CD4-positive, alpha-beta T cell treated with Interleukin-4 for 1 hour (primary cell): ENCODE results near the gene ZFPM1.
A peak's percentile ranks its signal among the peaks of the same experiment; 100 is the strongest.

Source experiments
- DNase-seq, 2 donors: peaks; one replicate each; pipeline ENCODE4 v3.0.0-alpha.2; 2020 to 2022

Gene ZFPM1

DNA sequence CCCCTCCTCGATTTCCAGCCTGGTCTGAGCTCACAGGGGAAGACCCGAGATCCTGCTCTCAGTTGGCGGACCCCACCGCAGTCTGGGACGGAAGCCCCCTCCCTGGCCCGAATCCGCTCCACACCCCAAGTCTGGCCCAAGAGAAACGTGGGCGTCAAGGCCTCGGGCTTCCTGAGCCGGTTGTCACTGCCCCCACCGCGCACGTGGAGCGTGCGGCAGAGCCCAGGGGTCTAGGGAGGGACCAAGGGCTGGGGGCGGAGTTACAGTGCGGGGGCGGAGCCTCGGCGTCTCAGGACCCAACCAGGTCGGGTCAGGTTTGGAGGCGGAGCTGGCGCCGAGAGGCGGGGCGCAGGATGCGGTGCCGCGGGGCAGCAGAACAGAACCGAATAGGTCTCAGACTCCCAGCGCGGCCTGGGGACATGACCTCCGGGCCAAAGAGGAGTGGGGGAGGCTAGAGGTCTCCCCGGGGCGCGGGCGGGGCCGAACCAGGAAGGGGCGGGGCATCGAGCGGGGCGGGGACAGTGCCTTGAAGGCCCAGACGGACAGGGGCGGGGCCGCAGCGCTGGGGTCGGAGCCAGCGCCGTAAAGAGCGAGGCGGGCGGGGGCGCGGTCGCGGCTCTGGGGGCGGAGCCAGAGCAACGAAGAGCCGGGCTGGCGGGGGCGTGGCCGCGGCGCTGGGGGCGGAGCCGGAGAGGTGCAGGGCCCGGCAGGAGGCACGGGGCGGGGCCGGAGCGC is 431 bp upstream of the ZFPM1 start:
- DNase-seq, result peak; percentile 98

DNA sequence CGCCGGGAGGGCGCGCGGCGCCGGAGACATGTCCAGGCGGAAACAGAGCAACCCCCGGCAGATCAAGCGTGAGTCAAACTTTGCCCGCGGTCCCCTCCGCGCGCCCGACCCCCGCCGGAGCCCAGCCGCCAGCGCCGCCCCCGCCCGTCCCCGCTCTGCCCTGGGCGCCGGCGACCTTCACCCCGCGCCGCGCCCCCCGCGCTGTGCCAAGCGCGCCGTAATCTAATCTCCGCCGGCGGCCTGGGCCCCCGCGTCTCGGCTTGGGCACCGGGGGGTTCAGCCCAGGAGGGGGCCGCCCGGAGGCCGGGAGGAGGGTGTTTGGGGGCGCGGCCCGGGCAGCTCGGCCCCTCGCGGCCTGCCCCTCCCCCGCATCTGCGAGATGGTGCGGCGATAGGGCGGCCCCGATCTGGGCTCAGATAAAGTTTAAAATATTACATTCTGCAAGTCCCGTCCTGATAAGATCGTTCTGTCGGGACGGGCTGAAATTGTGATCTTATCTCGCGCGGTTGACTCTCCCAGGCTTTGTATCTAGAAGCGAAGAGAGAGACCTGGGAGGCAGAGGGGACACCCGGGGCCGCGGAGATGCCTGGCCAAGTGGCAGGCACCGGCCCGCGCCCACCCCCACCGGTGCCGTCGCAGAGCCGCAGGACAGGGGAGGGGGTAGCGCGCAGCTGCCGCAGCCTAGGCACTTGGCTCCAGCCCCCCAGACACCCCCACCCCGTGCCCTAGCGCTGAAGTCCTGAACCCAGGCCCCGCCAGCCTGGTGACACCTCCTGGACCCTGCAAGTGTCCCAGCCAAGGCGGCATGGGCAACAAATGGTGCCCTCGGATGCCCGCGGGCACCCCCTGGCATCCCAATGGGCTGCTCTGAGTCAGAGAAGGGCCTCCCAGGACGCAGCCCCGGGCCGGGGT is 787 bp downstream of the ZFPM1 start:
- DNase-seq, result peak in 1 of 2 donors; percentile 44

DNA sequence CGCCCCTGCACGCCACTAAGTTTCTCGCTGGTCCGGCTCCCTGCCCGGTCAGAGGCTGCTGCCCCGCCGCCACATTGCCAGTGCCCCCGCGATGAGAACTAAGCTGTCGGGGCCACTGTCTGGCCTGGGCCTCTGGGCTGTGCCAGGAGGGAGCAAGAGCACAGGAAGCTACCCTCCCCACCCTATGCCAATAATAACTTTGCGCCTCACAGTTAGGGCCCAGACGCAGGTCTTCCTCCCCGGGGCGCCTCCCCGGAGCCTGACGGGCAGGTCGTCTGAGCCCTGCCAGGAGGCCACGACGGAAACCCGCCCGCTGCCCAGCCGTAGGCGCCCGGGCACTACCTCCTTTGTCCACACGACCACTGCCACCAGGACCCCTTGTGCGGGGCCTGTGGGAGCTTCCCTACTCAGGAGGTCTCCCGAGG is 1.5 kb downstream of the ZFPM1 start:
- peak; percentile 43 to 57 for DNase-seq

DNA sequence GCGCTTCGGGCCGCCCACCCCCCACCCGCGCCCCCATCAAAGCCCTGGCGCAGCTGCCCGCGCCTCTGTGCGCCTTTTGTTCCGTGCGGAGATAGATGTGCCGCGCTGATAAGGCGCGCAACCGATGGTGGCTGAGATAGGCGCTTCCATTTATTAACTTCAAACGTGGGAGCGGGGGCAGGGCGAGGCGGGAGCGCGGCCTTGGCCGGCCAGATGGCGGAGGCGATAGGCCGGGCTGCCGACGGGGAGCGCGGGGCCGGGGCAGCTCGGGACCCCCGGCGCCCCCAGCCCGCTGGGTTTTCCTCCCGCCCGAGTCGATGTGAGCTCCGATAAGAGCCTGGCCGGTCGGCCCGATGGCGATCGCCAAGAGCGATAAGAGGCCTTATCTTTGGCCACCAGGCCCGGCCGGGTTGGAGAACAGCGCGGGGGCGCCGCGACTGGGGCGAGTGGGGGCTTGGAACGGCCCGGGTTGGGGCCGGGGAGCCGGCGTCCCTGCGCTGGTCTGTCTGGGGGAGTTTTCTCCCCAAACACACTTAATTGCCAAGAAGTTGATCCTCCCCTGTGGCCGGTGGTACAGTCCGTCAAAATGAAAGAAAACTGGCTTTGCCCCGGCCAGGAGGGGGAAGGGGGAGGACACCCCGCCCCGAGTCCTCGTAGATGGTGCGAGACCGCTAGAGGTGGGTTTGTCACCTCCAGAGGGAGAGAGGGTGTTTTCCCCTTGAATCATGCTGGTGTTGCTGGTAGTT is 2.7 kb downstream of the ZFPM1 start:
- DNase-seq, result peak; percentile 87 to 91

DNA sequence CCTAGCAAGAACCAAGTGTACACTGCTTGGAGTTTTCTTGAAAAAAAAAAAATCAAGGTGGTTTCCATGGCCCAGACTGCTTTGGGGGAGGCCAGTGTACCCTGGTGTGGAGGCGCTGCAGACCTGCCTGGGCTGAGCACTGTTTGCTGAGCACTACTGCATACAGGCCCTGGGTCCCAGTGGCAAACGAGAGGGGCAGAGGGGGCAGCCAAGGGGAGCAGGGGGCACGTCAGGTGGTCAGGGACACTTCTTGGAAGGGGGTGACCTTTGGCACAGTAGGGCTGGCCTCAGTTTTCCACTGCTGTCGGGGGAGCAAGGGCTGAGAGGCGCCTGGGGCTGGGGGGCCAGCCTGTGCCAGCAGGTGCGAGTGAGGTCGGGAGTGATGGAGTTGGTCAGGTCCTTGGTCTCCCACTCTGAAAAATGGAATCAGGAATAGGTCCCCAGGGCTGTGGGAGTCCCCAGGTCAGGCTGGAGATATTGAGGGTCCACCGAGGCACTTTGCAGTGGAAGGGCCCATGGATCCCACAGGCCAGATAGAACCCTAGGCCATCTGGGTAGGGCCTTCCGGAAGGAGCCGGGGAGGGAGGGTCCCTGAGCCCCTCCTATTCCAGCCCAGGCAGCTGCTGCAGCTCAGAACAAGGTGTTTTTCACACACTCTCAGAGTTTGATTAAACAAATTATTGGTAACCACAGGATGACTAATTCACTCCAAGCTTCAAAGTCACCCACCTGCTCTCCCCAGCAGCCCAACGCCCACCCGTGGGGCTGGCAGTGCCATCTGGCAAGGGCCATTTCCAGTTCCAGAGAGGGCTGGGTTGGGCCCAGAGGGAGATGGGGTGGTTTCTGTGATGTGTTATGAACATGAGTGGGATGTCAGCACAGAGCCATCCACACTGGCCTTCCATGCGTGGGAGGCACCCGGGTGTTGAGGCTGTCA is 3.5 kb downstream of the ZFPM1 start:
- DNase-seq, result peak; percentile 37 to 55

DNA sequence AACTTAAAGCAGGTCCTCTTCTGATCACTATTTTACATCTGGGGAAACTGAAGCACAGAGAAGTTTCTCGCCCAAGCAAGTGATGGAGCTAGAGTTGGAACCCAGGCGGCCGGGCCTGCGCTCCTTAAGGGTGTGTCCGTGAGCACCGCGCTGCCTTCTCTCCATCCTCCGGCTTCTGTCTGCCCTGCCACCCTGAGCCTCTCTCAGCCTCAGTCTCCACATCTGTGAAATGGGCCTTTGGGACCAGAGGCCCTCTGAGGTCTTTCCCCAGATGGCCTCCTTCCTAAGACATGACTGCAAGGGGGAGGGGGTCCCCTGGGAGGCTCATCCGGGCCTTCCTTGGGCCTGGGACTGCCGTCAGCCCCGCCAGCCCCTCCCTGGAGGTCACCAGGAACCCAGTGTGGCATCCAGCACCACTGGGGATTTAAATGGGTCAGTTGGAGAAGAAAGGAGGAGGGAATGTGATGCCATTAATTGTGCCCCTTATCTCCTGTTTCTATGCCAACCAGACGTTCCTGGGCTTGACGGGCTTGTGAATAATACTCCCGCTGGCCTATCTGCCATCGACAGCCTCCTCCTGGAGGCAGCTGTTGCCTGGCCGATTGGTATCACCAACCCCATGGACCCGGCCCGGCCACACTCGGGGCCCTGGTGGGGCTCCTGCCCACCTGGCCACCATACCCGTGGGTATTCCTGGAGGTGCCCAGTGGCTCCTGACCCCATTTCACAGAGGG is 5.1 kb downstream of the ZFPM1 start:
- DNase-seq, result no peak

DNA sequence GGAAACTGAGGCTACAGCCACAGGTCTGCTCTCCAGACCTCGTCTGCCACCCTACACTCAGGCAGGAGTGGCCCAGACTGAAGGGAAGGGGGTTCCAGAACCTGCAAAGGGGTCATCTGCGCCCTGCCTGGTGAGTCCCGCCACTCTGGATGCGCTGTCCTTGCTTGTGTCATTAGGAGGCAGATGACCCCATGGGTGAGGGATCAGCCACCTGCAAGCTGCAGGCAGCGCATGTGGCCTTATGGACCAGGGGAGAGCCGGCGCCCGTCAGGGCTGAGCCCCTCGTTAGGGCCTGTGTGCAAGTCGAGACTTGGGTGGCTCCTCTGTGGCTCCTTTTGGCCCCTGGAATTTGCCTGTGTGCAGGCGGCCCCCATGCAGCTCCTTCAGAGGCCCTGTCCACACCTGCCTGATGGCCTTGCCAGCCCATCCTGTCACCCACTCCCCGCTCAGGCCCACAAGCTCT is 5.7 kb downstream of the ZFPM1 start:
- no peak for DNase-seq

DNA sequence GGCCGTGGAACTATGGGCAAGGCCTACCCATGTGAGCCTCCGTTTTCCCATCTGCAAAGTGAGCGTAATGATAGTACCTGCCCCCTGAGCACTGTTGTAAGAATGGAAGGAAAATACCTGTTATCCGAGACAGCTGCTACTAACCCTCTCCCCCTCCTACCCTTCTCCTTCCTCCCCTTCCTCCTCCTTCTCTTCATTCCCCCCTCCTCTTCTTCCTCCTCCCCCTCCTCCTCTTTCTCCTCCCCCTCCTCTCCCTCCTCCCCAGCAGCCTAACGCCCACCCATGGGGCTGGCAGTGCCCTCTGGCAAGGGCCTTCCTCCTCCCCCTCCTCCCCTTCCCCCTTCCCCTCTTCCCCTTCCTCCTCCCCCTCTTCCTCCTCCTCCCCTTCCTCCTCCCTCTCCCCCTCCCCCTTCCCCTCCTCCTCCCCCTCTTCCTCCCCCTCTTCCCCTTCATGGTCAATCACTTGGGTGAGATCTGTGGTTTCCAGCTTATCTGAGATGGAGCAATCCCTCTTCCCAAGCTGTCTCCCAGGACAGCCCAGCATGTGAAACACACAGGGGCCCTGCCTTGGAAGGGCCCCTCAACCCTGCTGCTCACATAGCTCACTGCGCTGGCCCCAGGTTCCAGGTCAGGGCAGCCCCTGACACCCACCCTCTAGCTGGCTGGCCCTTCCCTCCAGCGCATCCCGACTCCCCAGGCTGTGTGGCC is 6.4 kb downstream of the ZFPM1 start:
- DNase-seq, result no peak

DNA sequence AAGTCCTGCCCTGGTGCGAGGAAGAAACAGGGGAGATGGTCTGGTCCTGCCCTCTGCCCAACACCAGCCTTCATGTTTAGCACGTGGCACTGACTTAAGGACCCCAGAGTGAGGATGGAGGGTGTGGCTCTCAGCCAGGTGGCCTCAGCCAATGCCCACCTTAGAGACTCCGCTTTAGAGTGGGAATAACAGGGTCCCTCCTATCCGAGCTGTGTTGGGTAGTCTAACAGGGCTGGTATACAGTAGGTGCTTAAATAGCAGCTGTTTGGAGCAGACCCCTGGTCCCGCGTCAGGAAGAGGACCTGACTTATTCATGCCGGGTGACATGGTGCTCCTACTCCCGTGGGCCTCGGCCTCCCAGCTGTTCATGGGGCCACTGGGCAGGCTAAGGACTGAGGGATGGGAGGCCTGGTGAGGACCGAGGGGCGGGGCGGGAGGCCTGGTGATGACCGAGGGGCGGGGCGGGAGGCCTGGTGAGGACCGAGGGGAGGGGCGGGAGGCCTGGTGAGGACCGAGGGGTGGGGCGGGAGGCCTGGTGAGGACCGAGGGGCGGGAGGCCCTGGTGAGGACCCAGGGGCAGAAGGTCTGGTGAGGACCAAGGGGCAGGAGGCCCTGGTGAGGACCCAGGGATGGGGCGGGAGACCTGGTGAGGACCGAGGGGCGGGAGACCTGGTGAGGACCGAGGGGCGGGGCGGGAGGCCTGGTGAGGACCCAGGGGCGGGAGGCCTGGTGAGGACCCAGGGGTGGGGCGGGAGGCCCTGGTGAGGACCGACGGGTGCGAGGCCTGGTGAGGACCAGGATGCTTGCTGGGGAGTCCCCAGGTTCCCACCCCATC is 7.6 kb downstream of the ZFPM1 start:
- DNase-seq, result no peak

DNA sequence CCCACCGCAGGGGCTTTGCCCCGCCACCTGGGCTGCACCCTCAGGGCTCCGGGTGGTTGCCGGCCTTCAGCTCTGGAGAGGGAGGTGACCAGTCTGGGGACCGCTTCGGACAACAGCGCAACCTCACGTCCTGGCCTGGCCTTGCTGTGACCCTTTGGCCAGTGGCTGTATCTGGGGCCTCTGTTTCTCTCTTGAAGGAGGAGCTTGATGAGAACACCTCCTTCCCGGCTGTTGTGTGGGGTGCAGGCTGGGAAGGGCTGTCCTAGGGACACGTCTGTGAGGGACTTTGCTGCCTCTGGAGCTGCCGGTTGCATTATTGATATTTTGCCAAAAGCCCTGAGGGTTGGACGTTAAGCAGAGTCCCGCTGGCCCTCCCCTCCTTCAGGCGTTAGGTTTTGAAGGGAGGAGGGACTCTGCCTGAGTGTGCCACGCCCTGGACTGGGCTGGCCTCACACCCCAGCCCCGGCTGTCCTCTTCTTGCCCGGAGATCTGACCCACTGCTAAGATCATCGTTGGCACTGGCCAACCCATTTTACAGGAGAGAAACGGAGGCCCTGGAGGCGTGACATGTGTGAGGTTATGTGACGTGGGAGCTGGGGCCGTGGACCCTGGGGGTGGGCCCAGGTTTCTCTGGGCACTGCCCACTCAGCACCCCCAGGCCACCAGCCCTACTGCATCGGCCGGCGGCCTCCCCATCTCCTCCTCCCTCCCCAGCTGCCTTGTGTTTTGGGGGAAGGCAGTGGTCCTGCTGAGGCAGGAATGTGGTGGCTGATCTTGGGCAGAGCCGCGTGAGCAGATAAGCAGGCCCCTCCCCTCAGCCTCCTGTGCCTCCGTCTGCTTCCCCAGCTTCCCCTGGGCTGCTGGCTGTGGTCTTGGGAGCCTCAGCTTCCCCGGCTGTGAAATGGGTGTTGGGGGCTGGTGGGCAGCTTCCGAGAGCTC is 8.5 kb downstream of the ZFPM1 start:
- no peak for DNase-seq

DNA sequence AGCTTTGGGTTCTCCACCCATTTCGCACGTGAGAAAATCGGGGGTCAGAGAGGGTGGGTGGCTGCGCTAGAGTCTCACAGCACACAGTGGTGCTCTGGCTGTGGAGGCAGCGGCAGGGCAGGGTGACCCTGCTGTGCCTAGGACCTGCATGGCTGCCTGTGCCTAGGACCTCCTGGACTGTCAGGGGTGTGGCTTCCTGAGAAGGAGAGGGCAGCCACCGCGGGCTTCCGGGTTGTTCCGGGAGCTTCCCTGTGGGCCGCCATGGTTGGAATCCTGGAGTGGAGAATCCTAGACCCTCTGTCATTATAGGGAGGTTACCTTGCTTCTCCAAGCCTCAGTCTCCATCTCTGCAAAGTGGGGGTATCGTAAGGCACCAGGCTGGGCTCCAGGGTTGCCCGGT is 9.3 kb downstream of the ZFPM1 start:
- DNase-seq, result no peak

DNA sequence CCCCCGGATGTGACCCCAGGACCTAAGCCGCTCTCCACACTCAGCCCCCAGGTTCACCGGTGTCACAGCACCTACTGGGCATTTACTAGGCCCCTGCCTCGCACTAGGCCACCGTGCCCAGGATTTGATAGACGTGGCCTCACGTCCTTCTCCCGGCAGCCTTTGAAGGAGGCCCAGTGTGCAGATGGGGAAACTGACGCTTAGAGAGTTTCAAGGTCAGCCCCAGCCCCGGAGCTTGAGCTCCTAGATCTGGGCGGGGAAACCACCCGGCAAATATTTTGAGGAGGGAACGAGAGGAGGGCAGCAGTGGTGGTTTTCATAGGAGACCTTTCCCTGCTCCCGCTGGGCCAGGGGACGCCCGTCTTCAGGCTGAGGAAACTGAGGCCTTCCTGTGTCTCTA is 10.3 kb downstream of the ZFPM1 start:
- DNase-seq, result no peak

DNA sequence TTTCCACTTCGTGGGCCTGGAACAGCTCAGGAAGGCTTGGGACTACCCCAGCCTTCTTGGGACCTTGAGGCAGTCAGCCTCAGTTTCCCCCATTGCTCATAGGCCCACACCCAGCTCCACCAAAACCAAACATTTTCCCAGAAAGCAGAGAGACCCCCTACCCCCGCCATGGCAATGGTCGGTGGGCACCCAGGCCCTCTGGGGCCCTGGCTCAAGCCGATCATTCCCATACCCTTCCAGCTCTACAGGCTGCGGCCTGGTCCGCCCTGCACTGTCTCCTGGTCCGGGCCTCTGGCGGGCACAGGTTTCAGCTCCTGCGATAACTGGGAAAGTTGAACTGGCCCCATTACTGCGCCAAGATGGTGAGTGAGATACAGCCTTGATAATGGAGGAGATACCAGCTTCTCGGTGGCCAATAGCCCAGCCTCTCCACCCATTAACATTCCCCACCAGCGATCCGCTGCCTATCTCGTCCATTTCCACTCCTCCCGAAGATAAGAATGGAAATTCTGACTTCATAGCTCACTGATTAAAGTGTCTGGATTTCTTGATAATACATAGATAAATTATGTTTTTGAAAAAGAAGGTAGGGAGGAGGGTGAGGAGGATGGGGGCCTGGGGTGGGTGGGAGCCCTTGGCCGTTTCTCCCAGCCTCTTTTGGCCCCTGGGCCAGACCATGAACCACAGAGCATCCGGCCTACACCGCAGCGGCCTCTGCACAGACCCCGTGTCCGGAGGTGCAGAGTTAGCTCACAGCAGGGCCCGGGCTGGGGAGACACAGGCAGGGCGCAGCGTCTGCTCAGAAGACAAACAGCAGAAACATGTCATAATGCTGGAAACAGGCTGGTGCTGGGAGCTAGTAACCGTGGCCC is 11.6 kb downstream of the ZFPM1 start:
- no peak for DNase-seq

DNA sequence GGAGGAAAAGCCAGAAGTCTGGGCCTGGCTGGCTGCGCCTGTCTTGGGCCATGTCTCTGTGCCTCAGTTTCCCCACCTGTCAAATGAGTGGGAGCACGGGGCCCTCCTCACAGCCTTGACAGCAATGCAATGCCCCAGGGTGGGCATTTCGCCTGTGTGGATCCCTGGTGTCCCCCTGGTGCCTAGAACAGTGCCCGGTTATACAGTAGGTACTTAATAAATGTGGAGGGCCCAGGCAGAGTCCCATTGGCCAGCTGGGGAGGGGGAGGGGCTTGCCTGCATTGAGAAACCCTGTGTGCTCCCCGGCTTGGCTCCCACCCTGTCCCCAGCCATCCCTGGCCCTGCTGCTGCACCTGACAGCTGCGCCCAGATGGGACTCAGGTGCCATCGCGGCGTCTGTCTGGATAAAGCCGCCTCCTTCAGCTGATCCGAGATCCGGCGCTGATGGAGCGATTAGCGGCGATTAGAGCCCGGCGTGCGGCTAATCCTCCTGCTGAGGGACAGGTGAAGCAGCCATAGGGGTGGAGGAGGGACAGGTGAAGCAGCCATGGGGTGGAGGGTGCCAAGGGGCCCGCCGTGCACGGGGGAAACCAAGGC is 12.4 kb downstream of the ZFPM1 start:
- no peak for DNase-seq

DNA sequence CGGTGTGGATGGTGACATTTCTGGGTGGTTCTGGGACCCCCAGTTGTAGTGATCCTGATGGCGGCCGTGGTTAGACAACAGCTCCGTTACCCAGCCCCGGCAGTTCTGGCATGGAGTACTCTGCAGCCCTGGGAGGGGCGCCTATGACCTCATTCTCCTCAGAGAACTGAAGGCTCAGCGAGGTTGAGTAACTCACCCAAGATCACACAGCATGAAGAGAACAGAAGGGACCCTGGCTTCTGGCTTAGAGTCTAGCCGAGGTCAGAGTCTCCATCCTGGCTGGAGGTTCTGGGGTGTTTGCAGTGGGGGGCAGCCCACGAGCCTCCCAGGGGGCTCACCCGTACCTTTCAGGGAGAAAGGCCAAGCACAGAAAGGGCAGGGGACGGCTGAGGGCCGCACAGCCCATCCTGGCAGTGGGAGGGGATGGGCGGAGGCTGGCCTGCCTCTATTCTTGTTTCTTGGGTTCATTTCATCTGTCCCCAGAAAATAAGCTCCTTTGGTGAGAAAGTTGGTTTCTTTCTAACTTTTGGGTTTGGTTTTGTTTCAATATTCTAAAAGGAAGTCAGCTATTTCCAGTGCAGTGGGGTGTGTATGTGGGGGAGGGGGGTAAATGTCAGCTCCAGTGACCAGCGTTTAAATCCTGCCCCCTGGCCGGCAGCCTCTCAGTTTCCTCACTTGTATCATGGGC is 13.2 kb downstream of the ZFPM1 start:
- no peak for DNase-seq

DNA sequence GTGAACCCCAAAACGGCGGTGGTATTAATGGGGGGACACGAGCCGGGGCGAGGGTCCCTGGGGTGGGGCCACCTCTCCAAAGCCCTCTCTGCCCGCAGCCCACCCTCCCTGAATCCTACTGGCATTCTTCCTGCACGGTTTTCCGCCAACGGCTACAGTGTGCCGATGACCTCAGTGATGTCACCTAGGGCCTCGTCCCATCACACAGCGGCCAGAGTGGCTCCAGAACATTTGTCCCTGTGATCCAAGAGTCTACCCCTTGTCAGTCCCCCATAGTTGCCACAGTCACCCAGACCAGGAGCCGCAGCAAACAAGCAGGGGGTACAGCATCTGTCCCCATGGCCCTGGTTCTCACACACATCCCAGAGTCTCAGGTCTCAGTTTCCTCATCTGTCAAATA is 13.9 kb downstream of the ZFPM1 start:
- DNase-seq, result no peak

DNA sequence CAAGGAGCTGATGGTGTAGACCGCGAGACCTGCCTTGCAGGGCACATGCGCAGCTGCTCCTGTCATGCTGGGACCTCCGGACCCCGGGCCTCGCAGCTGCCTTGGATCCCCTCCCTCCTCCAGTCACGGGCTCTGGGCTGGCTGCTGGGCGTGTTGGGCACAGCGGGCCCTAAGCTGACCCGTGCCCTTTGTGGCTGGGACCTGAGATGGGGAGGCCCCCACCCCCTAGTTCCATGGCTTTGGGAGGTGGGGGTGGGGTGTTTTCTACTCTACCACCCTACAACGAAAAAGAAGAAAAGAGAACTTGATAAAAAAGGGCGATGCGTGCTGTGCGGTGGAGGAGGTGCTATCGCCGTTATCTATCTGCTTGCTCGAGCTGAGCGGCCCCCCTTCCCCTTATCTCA is 14.5 kb downstream of the ZFPM1 start:
- DNase-seq, result no peak
